PC-9 (cell line): ENCODE data around the gene ATP1A2. TPM values are rescaled to one million over a fixed set of nuclear protein-coding genes. Genes with fewer than 3 reads are reported as not detected.

Experiments used
- BruUV-seq: library from RNA; stranded (reverse); fragments of 400-500 nt; replicated peaks from 2 replicates; lab custom pipeline; 2021; lab: Mats Ljungman, UMichigan
- CTCF ChIA-PET: fragments of 300-600 bp; sonication (Branson Sonifier 250); formaldehyde crosslinking; loops from one replicate; lab custom pipeline; 2022; ENCODE audit warnings: antibody characterized with exemption; lab: Charles Lee
- POLR2A ChIA-PET: fragments of 300-600 bp; sonication (Branson Sonifier 250); formaldehyde crosslinking; loops from one replicate; lab custom pipeline; 2022; ENCODE audit warnings: antibody characterized with exemption; ENCODE audit not compliant: unreplicated experiment; lab: Charles Lee
- DNase-seq, 2 experiments: peaks; one replicate each; pipeline versions ENCODE4 v3.0.0 to v3.0.0-alpha.2; 2015 to 2022; ENCODE audit warnings: mixed read lengths in 1 of 2
- H2AFZ ChIP-seq: fragments of 200-600 bp; sonication (generic); 2 replicates; pipeline ENCODE4 v1.8.1; 2017; ENCODE audit warnings: antibody characterized with exemption
- H3F3A ChIP-seq: fragments of 200-600 bp; sonication (generic); 2 replicates; pipeline ENCODE4 v1.8.1; 2017; ENCODE audit warnings: antibody characterized with exemption, mild to moderate bottlenecking, low read depth; ENCODE audit not compliant: insufficient read depth
- H3K27ac ChIP-seq: fragments of 200-600 bp; sonication (generic); 2 replicates; pipeline ENCODE4 v1.6.1; 2016; ENCODE audit warnings: mixed run types
- H3K27me3 ChIP-seq: fragments of 200-600 bp; sonication (generic); 2 replicates; pipeline ENCODE4 v1.6.1; 2016; ENCODE audit warnings: low read depth, mixed run types; ENCODE audit not compliant: insufficient read depth
- H3K36me3 ChIP-seq: fragments of 200-600 bp; sonication (generic); 2 replicates; pipeline ENCODE4 v1.6.1; 2016; ENCODE audit warnings: low read depth, mixed run types
- H3K4me1 ChIP-seq: fragments of 200-600 bp; sonication (generic); replicated peaks from 2 replicates; pipeline ENCODE4 v1.6.1; 2016; ENCODE audit warnings: mixed run types; ENCODE audit not compliant: insufficient read depth
- H3K4me2 ChIP-seq: fragments of 200-600 bp; sonication (generic); 2 replicates; pipeline ENCODE4 v1.6.1; 2017; ENCODE audit warnings: mixed run types
- H3K4me3 ChIP-seq: fragments of 200-600 bp; sonication (generic); 2 replicates; pipeline ENCODE4 v1.6.1; 2016; ENCODE audit warnings: mixed run types
- H3K79me2 ChIP-seq: fragments of 200-600 bp; sonication (generic); 2 replicates; pipeline ENCODE4 v1.6.1; 2017; ENCODE audit warnings: low read depth, mixed run types
- H3K9me2 ChIP-seq: fragments of 200-600 bp; sonication (generic); 2 replicates; pipeline ENCODE4 v1.8.1; 2017; ENCODE audit warnings: mild to moderate bottlenecking; ENCODE audit not compliant: insufficient read depth
- H3K9me3 ChIP-seq: fragments of 200-600 bp; sonication (generic); 2 replicates; pipeline ENCODE4 v1.8.1; 2016; ENCODE audit warnings: low read depth; ENCODE audit not compliant: insufficient read depth
- H4K20me1 ChIP-seq: fragments of 200-600 bp; sonication (generic); 2 replicates; pipeline ENCODE4 v1.8.1; 2017; ENCODE audit not compliant: insufficient read depth
- EZH2 ChIP-seq: fragments of 200-600 bp; sonication (generic); IDR thresholded peaks from 2 replicates; pipeline ENCODE4 v1.8.0; 2017; ENCODE audit warnings: antibody characterized with exemption, low read depth
- intact Hi-C: fragments of 100-400 bp; cut with micrococcal nuclease; formaldehyde crosslinking; loops from one replicate; pipeline ENCODE4 v1.10.0; 2022; ENCODE audit not compliant: unreplicated experiment
- total RNA-seq: library from RNA; stranded (reverse); gene quantifications from 2 replicates; pipeline ENCODE4 v1.2.3, GENCODE V29; 2021
- TF ChIP-seq, protein P1 (sequence below): fragments of 200-600 bp; sonication (generic); conservative IDR thresholded peaks from 2 replicates; pipeline ENCODE4 v1.6.1; 2017; ENCODE audit warnings: mixed run types, antibody characterized with exemption, mild to moderate bottlenecking, moderate library complexity

ATP1A2 gene
- total RNA-seq, 1 experiment from 2014 or later: 1.1 TPM

DNA sequence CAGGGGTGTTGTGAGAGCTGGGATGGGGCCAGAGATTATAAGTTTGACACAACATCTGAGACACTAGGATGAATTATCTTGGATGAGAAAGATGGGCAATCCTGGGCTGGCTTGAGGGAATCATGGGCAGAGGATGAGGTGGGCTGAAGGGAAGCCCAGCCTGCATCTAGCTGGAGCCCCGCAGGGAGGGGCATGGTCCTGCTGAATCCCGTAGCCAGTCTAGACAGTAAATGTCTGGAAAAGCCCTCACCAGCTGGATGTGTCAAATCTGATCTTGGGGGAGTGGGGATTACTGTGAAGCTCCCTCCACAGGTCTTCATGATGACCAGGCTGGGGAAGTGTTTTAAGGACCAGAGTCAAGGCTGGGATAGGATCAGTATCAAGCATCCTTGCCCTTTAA is 71.2 kb downstream of the ATP1A2 start:
- no peaks in the 10 kb centered on the region for H3F3A ChIP-seq
- H3K9me3 ChIP-seq: no peaks in the 10 kb centered on the region
- no TSS peak for BruUV-seq
- H3K27me3 ChIP-seq: no peaks in the 10 kb centered on the region
- ChIA-PET CTCF (no interaction called here), POLR2A (no interaction called here)
- no peaks in the 10 kb centered on the region for H4K20me1 ChIP-seq
- no peak overlapping the region for H2AFZ ChIP-seq
- no peaks in the 10 kb centered on the region for H3K79me2 ChIP-seq
- no peaks in the 10 kb centered on the region for H3K4me1 ChIP-seq
- TF ChIP-seq, protein P1, sequence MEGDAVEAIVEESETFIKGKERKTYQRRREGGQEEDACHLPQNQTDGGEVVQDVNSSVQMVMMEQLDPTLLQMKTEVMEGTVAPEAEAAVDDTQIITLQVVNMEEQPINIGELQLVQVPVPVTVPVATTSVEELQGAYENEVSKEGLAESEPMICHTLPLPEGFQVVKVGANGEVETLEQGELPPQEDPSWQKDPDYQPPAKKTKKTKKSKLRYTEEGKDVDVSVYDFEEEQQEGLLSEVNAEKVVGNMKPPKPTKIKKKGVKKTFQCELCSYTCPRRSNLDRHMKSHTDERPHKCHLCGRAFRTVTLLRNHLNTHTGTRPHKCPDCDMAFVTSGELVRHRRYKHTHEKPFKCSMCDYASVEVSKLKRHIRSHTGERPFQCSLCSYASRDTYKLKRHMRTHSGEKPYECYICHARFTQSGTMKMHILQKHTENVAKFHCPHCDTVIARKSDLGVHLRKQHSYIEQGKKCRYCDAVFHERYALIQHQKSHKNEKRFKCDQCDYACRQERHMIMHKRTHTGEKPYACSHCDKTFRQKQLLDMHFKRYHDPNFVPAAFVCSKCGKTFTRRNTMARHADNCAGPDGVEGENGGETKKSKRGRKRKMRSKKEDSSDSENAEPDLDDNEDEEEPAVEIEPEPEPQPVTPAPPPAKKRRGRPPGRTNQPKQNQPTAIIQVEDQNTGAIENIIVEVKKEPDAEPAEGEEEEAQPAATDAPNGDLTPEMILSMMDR: no peak
- no peak for TF ChIP-seq EZH2
- no peak for DNase-seq
- H3K36me3 ChIP-seq: no peaks in the 10 kb centered on the region
- no peaks in the 10 kb centered on the region for H3K9me2 ChIP-seq
- intact Hi-C loops: no loop called here
- no peak overlapping the region for H3K4me3 ChIP-seq
- no peak overlapping the region for H3K27ac ChIP-seq
- no peak overlapping the region for H3K4me2 ChIP-seq

- no TSS peak for BruUV-seq
- H3K4me3 ChIP-seq: no peak overlapping the region
- CTCF ChIA-PET: no interaction called here
- TF ChIP-seq EZH2: no peak
- TF ChIP-seq, protein P1: no peak
- H3K36me3 ChIP-seq: no peaks in the 10 kb centered on the region
- intact Hi-C loops: no loop called here
- no peaks in the 10 kb centered on the region for H3K9me2 ChIP-seq
- H3K4me1 ChIP-seq: no peaks in the 10 kb centered on the region
- H3K27ac ChIP-seq: no peak overlapping the region
- no peaks in the 10 kb centered on the region for H3K9me3 ChIP-seq
- H4K20me1 ChIP-seq: no peaks in the 10 kb centered on the region
- H3K27me3 ChIP-seq: no peaks in the 10 kb centered on the region
- H3F3A ChIP-seq: no peaks in the 10 kb centered on the region
- no peak overlapping the region for H2AFZ ChIP-seq
- POLR2A ChIA-PET: no interaction called here
- no peak for DNase-seq
- no peaks in the 10 kb centered on the region for H3K79me2 ChIP-seq
- no peak overlapping the region for H3K4me2 ChIP-seq
Measured at GRCh38 chr1:160187407-160187806, 71.8 kb downstream of the ATP1A2 start.

DNA sequence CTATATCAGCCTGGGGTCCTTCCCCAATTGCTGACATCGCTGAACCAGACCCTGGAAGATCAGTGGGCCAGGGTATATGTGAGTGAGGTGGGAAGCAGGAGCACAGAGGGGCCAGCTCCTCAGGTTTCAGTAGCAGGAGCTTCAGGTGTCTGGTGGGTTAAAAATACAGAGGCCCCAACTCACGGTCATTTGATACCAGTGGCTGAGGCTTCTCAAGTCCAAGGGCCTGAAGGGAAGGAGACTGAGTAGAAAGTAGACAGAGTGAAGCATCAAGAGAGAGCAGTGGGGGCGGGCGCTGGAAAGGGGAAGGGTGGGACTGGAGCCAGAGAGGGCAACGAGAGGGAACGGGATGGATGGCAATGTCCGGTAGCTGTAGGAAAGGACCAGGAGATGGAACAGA is 72.8 kb downstream of the ATP1A2 start:
- no TSS peak for BruUV-seq
- Histone ChIP-seq H3K4me1 (no peaks in the 10 kb centered on the region), H3K4me2 (no peak overlapping the region), H2AFZ (no peak overlapping the region), H3K9me3 (no peaks in the 10 kb centered on the region), H3K27ac (no peak overlapping the region), H4K20me1 (no peaks in the 10 kb centered on the region), H3F3A (no peaks in the 10 kb centered on the region), H3K36me3 (no peaks in the 10 kb centered on the region), H3K9me2 (no peaks in the 10 kb centered on the region), H3K27me3 (no peaks in the 10 kb centered on the region), H3K4me3 (no peak overlapping the region), H3K79me2 (no peaks in the 10 kb centered on the region)
- TF ChIP-seq, protein P1: no peak
- TF ChIP-seq EZH2: no peak
- intact Hi-C loops: loop anchor here (1.0 kb wide), 1 partner anchor 74 kb away; no protein-coding TSS in a partner anchor
- CTCF ChIA-PET: interaction anchor here (0.5 kb wide), 1 partner anchor 71 kb away, joined by 3 read pairs; no protein-coding TSS in a partner anchor
- POLR2A ChIA-PET: no interaction called here
- DNase-seq: no peak
